ENCODE results near the gene CCDC85C.
A peak's percentile ranks its signal among the peaks of the same experiment; 100 is the strongest.

The CCDC85C gene

GRCh38 chr14:99604766-99605298 lies 825 bp upstream of the CCDC85C start:
- peak; percentile 75 for DNase-seq

DNA sequence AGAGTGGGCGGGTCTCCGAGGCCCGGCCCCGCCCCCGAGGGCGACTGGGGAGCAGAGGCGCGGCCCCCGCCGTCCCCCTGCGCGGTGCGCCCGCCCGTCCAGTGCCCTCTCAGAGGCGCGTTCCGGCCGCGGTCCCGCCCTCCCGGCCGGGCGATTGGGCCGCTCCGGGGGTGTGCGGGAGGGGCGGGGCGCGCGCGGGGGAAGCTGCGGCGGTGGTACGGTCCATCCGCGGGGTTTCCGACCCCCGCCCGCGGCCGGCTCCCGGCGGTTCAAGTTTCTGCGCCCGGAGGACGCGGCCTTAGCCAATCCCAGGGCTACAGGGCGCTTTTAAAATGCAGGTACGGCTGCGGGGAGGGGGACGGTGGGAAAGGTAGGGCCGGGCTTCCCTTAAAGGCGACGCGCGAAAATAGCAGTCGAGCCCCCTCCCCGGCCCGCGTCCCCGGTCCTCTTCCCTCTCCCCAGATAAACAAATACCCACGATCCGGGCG lies 315 bp upstream of the CCDC85C start:
- peak; percentile 96 for DNase-seq

GRCh38 chr14:99602788-99603415 lies 1.1 kb downstream of the CCDC85C start:
- DNase-seq: peak; percentile 42

DNA sequence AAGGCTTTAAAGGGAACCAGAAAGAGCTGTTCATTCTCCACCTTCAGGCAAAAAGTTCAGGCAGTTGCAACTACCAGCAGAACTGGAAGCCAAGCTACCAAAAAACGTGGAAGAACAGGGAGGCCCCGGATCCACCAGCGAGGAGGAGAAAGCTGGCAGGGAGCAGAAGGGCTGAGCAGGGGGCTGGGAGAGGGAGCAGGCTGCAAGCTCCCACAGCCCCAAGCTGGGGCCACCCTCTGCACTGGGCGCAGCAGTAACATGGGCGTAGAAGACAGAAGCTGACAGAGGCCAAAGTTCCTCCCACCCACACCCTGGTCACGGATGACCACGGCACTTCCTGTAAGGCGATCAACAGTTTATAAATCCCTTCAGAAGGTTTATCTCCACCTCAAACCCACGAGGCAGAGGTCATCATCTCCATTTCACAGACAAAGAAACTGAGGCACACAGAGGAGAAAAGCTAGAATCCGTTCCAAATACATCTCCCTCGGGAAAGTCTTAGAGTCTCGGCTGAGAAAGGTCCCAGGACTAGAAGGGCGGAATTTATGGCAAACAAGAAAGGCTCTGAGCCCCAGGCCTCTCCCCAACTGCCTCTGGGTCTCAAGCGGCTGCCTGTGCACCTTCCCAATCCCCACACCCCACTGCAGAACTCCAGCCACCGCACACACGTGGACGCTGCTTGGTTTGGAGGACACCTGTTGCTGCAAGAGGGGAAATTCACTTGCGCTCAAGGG lies 1.8 kb downstream of the CCDC85C start:
- peak; percentile 52 for DNase-seq

- no peak for DNase-seq
Observed at GRCh38 chr14:99601361-99601831, 2.6 kb downstream of the CCDC85C start.

DNA sequence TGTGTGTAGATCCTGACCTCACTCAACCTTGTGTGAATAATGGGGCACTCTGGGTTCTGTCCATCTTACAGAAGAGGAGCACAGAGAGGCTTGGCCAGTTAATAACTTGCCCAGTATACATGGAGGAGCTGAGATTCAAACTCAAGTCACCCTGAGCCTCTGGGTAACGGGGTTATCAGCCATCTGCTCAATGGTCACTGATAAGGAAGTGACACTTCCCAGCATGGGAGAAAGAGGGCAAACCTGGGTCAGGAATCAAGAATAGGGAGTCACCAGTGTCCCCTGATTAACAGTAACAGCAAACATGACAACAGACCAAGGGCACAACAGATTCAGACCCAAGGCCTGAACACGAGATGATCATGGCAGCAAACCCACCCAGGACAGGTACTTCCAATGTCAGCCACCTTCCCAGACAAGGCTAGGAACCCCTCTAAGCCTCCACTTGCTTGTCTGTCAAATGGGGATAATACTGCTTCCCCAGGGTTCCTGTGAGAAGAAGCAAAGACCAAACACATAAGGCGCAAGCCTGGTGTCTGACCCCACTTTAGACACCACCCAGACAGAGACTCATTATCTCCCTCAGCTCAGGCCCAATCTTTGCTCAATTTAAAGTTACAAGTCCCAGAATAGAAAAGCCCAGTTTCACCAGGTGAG lies 3.6 kb downstream of the CCDC85C start:
- DNase-seq: no peak

DNA sequence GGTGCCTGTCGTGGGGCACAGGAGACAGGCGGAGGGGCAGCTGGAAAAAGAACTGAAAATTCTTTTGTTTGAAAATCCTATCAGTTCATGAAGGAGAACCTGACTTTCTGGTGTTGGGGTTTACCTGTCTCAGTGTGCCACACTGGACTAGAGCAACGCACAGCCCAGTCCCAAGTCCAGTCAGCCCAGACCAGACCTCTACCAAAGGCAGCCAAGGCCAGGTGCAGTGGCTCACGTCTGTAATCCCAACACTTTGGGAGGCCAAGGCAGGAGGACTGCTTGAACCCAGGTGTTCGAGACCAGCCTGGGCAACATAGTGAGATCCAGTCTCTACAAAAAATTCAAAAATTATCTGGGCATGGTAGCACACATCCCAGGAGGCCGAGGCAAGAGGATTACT lies 4.6 kb downstream of the CCDC85C start:
- no peak for DNase-seq

DNA sequence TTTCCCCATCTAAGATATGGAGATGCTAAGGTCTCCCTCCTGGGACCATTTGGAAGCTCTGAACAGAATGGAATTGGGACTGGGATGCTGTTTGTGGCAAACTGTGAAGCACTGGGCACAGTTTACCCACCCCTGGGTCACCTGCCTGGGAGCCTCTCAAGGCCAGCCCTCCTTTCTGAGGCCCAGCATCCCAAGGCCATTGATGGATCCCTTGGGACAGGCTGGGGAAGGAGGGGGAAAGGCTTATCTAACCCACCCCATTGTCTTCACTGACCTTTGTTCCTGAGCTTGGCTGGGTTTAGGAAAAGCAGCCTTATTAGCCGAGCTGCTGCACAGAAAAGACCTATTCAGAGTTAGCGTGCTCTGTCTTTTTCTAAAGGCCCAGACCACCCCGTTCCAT lies 5.2 kb downstream of the CCDC85C start:
- no peak for DNase-seq

GRCh38 chr14:99597911-99598600 lies 6.0 kb downstream of the CCDC85C start:
- no peak for DNase-seq

GRCh38 chr14:99596772-99597171 lies 7.2 kb downstream of the CCDC85C start:
- no peak for DNase-seq

- no peak for DNase-seq
Observed at GRCh38 chr14:99596071-99596627, 7.9 kb downstream of the CCDC85C start.

DNA sequence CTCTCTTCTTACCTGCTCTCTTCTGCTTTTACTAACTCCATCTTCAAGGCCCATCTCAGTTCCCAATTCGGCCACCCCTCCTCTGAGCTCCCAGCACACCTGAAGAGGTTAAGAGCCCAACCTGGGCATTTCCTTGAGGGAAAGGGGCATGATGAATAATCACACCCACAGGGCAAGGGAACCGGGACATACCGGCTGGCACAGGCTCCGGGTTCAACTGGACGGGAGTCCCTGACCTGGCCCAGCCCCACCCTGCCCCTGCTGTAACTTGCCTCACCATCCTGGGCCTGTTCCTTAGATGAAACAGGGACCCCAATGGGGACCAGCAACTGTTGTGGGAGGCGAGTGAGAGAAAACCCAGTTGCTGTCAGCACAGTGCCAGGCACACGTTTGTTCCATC lies 8.5 kb downstream of the CCDC85C start:
- no peak for DNase-seq

GRCh38 chr14:99595034-99595433 lies 9.0 kb downstream of the CCDC85C start:
- no peak for DNase-seq

- no peak for DNase-seq
Observed at GRCh38 chr14:99593971-99594841, 9.8 kb downstream of the CCDC85C start.

- no peak for DNase-seq
Observed at GRCh38 chr14:99592933-99593753, 10.9 kb downstream of the CCDC85C start.

GRCh38 chr14:99592394-99592793 lies 11.6 kb downstream of the CCDC85C start:
- DNase-seq: no peak

DNA sequence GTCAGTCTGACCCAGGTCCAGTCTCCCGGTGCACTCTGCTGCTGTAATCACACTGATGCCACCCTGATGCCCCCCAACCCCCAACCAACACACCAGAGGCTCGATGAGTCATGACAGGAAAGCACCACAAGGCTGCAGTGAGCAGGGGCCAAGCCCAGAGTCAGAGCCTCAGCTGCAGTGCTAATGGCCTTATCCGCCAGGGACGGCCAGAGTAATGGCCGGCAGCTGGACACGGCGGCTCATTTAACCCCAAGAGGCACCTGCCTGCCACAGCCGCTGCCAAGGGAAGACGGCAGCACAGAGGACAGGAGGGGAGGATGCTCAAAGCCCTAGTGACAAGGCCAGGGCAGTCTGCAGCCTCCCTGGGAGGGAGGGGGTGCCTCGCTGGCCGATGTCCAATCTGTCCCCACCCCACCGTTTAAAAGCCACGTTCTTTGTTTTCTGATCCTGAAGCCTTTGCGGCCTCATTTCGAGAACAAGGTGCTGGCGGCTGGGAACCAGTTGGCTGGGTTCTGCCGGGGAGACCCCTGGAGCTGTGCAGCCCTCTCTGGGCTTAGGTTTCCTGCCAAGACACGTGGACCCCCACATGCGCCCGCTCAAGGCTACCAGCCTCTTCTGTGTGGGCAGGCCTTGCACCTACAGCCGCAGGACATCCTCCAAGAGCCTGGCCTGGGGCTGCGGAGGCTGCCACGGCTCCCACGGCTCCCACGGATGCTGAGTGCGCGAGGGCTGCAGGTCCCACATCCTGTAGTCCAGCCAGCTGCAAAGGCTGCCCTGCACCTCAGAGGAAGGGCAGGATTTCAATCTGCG lies 13.1 kb downstream of the CCDC85C start:
- DNase-seq: peak; percentile 12

DNA sequence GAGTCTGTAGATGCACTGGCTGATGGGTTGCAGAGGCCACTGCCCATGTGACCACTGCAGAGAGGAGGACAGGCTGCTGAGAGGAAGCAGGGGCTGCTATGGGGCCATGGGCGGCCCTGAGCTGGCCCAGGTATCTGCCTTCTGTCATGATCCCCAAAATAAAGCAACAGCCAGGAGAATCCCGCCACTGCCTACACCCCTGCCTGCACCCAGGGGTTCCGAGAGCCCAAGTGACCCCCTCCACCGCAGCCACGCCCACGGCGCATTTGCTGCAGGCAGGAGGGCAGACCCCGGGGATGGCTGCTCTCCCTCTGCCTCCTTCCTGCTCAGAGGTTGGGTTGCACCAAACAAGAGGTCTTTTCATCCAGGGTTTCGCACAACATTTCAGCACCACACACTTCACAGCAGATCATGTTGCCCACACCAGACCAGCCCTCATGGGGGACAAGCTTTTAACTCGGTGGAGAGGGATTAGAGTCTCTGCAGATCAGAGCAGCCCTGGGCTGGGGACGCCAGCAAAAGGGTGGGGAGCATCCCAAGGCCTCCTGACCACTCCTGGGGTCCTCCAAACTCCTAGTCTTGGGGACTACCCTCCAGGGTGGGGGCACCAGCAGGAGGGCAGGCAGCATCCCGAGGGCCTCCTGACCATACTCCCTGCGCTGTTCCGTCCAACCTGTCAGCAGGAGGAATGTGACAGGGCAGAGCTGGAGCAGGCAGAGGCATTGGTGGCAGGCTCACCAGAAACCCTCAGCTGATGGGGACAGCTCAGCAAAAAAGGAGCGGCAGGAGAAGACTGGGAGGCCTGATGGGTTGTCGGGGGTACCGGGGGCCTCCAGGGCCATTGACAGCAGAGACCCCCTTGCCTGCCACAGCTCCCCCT lies 14.1 kb downstream of the CCDC85C start:
- DNase-seq: no peak

DNA sequence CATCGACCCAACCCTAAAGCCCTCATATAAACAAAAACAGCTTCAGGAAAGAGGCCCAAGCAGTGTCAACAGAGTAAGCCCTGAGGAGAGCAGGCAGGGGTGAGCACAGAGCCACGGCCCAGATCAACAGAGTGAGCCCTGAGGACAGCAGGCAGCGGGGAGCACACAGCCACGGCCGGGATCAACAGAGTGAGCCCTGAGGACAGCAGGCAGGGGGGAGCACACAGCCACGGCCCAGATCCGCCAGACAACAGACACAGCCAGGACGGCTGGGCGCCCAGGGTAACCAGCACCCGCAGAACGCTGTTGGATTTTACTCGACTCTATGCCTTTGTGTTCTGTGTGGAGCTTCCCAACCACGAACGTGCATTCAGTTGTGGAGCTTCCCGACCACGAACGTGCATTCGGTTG lies 15.0 kb downstream of the CCDC85C start:
- peak; percentile 11 for DNase-seq

Measured in DMS53 (cell line).